DOHH2 (cell line): ENCODE measurements around the gene TXNDC11.

Experiments used
- H3F3A ChIP-seq: fragments of 200-600 bp; sonication (generic), shearing (Covaris generic); 2 replicates; pipeline ENCODE4 v1.6.0; 2016; ENCODE audit warnings: antibody characterized with exemption, mild to moderate bottlenecking; ENCODE audit not compliant: control insufficient read depth, insufficient read depth
- H3K27ac ChIP-seq: fragments of 200-600 bp; sonication (generic); 2 replicates; pipeline ENCODE4 v1.5.1; 2014; ENCODE audit warnings: low read depth, mild to moderate bottlenecking, low read length, moderate library complexity
- H3K27me3 ChIP-seq: fragments of 200-600 bp; sonication (generic); 2 replicates; pipeline ENCODE4 v1.6.1; 2014; ENCODE audit warnings: mild to moderate bottlenecking, low read length, mixed read lengths; ENCODE audit not compliant: control insufficient read depth
- H3K36me3 ChIP-seq: fragments of 200-600 bp; sonication (generic); 2 replicates; pipeline ENCODE4 v1.6.1; 2014; ENCODE audit warnings: mild to moderate bottlenecking, low read length, moderate library complexity, mixed read lengths; ENCODE audit not compliant: control insufficient read depth
- H3K4me1 ChIP-seq: fragments of 200-600 bp; sonication (generic); 2 replicates; pipeline ENCODE4 v1.6.1; 2014; ENCODE audit warnings: mild to moderate bottlenecking, low read length, mixed read lengths; ENCODE audit not compliant: control insufficient read depth
- H3K4me2 ChIP-seq: fragments of 200-600 bp; sonication (generic); 2 replicates; pipeline ENCODE4 v1.6.0; 2014; ENCODE audit warnings: mild to moderate bottlenecking, low read length, moderate library complexity
- H3K4me3 ChIP-seq: fragments of 200-600 bp; sonication (generic); 2 replicates; pipeline ENCODE4 v1.5.1; 2014; ENCODE audit warnings: mild to moderate bottlenecking, low read length, mixed read lengths
- H3K79me2 ChIP-seq: fragments of 200-600 bp; sonication (generic); 2 replicates; pipeline ENCODE4 v1.6.1; 2014; ENCODE audit warnings: mild to moderate bottlenecking, low read length, mixed read lengths; ENCODE audit not compliant: control insufficient read depth
- H3K9me2 ChIP-seq: fragments of 200-600 bp; sonication (generic); replicated peaks from 2 replicates; pipeline ENCODE4 v1.6.1; 2014; ENCODE audit warnings: mild to moderate bottlenecking, low read length, mixed read lengths; ENCODE audit not compliant: control insufficient read depth
- H3K9me3 ChIP-seq: fragments of 200-600 bp; sonication (generic); 2 replicates; pipeline ENCODE4 v1.6.1; 2014; ENCODE audit warnings: antibody characterized with exemption, low read length, mixed read lengths; ENCODE audit not compliant: control insufficient read depth, insufficient read depth
- H4K20me1 ChIP-seq: fragments of 200-600 bp; sonication (generic); 2 replicates; pipeline ENCODE4 v1.6.0; 2014; ENCODE audit warnings: low read depth, mild to moderate bottlenecking, antibody characterized with exemption, low read length, moderate library complexity; ENCODE audit not compliant: control insufficient read depth, insufficient read depth
- EZH2phosphoT487 ChIP-seq: fragments of 200-600 bp; sonication (generic); IDR thresholded peaks from 2 replicates; pipeline ENCODE4 v1.6.1; 2017; ENCODE audit warnings: borderline replicate concordance, mild to moderate bottlenecking, antibody characterized with exemption, low read length, moderate library complexity, mixed read lengths
- TF ChIP-seq, protein P1 (sequence below): fragments of 200-600 bp; sonication (generic); IDR thresholded peaks from one replicate; pipeline ENCODE4 v1.5.1; 2014; ENCODE audit warnings: antibody characterized with exemption, mild to moderate bottlenecking, low read depth, low read length; ENCODE audit not compliant: poor library complexity, severe bottlenecking

Gene TXNDC11

DNA sequence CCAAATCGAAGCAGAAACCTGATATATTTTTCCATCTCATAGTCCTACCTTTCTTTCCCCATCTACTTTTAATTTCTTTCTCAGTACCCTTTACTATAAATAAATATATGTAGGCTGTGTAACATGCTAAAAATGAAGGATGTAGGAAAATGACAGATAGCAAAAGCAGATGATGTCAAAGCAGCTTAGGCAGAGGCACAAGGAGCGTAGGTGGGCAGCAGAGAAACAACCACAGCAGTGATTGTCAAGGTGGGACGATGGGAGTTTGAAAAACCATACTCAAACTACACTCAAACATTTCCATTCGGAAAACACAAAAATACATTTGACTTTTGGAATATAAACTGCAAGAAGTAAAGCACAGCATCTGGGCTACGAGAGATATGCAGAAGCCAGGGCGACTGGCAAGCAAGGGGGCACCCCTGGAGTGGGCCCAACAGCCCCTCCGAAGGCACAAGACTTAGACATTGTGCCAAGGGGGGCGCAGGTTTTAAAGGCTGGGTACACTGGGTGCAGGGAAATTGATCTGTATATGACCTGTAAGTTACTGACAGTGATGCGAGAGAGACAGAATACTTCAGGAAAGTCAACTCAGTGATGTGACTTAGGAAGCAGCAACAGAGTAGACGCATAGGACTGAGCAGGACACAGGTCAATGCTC lies 43.3 kb downstream of the TXNDC11 start:
- H3K4me2 ChIP-seq, result no peak overlapping the region
- H3K27ac ChIP-seq, result no peak overlapping the region
- H3K4me1 ChIP-seq, result no peaks in the 10 kb centered on the region
- no peaks in the 10 kb centered on the region for H3K9me2 ChIP-seq
- no peaks in the 10 kb centered on the region for H3K9me3 ChIP-seq
- no peaks in the 10 kb centered on the region for H4K20me1 ChIP-seq
- H3K27me3 ChIP-seq, result no peaks in the 10 kb centered on the region
- peaks cover 3% of the 10 kb centered on the region; the same call in 1 of the 2 replicates for H3K79me2 ChIP-seq
- H3F3A ChIP-seq, result no peaks in the 10 kb centered on the region
- no peak overlapping the region for H3K4me3 ChIP-seq
- peaks cover 66% of the 10 kb centered on the region for H3K36me3 ChIP-seq
- TF ChIP-seq EZH2phosphoT487, result no peak
- TF ChIP-seq, protein P1, sequence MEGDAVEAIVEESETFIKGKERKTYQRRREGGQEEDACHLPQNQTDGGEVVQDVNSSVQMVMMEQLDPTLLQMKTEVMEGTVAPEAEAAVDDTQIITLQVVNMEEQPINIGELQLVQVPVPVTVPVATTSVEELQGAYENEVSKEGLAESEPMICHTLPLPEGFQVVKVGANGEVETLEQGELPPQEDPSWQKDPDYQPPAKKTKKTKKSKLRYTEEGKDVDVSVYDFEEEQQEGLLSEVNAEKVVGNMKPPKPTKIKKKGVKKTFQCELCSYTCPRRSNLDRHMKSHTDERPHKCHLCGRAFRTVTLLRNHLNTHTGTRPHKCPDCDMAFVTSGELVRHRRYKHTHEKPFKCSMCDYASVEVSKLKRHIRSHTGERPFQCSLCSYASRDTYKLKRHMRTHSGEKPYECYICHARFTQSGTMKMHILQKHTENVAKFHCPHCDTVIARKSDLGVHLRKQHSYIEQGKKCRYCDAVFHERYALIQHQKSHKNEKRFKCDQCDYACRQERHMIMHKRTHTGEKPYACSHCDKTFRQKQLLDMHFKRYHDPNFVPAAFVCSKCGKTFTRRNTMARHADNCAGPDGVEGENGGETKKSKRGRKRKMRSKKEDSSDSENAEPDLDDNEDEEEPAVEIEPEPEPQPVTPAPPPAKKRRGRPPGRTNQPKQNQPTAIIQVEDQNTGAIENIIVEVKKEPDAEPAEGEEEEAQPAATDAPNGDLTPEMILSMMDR, result no peak

DNA sequence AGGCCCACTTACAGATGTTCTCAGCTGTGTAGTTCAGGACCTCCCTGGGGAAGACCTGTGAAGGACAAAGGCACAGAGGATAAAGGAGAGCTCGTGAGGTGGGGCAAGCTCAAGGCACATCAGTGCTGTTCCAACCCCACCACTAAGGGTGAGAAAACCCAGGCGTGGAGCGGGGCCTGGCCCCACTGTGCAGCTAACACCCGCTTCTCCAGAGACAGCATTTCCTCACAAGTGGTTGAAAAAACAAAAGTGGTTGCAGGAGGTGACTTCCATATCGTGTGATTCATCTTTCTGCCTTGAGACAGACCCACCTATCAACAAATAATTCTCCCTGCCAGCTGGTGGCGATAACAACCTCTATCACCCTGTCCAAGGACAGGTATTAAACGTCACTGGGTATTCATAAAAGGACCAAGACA lies 44.4 kb downstream of the TXNDC11 start:
- H3K79me2 ChIP-seq, result peaks cover 3% of the 10 kb centered on the region; the same call in 1 of the 2 replicates
- no peak overlapping the region for H3K4me2 ChIP-seq
- no peaks in the 10 kb centered on the region for H4K20me1 ChIP-seq
- no peak overlapping the region for H3K27ac ChIP-seq
- H3K36me3 ChIP-seq, result peaks cover 63% of the 10 kb centered on the region
- no peak for TF ChIP-seq EZH2phosphoT487
- TF ChIP-seq, protein P1, result peak; percentile 35
- H3K27me3 ChIP-seq, result no peaks in the 10 kb centered on the region
- H3K9me2 ChIP-seq, result no peaks in the 10 kb centered on the region
- no peaks in the 10 kb centered on the region for H3K9me3 ChIP-seq
- no peak overlapping the region for H3K4me3 ChIP-seq
- 0 out of 2 replicates have a peak, but pooled peaks cover 3% of the 10 kb centered on the region for H3F3A ChIP-seq
- H3K4me1 ChIP-seq, result no peaks in the 10 kb centered on the region

DNA sequence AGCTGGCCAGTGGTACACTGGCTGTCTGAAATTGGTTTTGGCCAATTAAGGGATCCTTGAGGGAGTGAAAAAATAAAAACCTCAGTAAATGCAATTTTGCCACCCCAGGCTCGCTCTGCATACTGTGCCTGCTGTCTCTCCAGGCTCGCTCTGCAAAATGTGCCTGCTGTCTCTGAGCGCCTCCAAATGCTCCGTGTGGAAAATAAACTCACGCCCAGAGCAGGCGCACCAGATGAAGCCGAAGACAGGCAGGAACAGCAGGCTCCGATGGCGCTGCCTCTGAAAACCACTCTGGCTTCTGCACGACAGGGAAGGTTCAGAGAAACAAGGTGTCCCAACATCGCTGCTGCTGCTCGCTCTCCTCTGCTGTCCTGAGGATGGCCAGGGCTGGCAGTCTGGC lies 45.3 kb downstream of the TXNDC11 start:
- Histone ChIP-seq H3K27me3 (no peaks in the 10 kb centered on the region), H3K9me3 (no peaks in the 10 kb centered on the region), H4K20me1 (no peaks in the 10 kb centered on the region), H3K4me3 (no peak overlapping the region), H3F3A (0 out of 2 replicates have a peak, but pooled peaks cover 3% of the 10 kb centered on the region), H3K36me3 (peaks cover 73% of the 10 kb centered on the region), H3K79me2 (peaks cover 8% of the 10 kb centered on the region), H3K4me2 (no peak overlapping the region), H3K27ac (no peak overlapping the region), H3K9me2 (no peaks in the 10 kb centered on the region), H3K4me1 (peaks cover 2% of the 10 kb centered on the region)
- TF ChIP-seq EZH2phosphoT487, result no peak
- TF ChIP-seq, protein P1, result no peak
